Panc1 (cell line): ENCODE data around the gene PFKL.

Experiments
- CTCF ChIP-seq: fragments of 450-650 bp; IDR thresholded peaks from 2 replicates; pipeline ENCODE4 v1.5.1; 2017; ENCODE audit warnings: mild to moderate bottlenecking
- POLR2AphosphoS5 ChIP-seq: IDR thresholded peaks from 2 replicates; pipeline ENCODE4 v1.6.1; 2012; ENCODE audit warnings: mild to moderate bottlenecking, low read depth, low read length, moderate library complexity
- SIN3A ChIP-seq: IDR thresholded peaks from 2 replicates; pipeline ENCODE4 v1.6.1; 2012; ENCODE audit warnings: low read depth, mild to moderate bottlenecking, low read length, moderate library complexity, borderline replicate concordance; ENCODE audit not compliant: insufficient read depth
- TCF7L2 ChIP-seq: IDR thresholded peaks from 2 replicates; pipeline ENCODE4 v1.6.1; 2011; ENCODE audit warnings: mild to moderate bottlenecking, low read depth, low read length, inconsistent platforms

GRCh38 chr21:44293551-44294231 is 6.2 kb upstream of the PFKL start:
- TF ChIP-seq POLR2AphosphoS5 (no peak), CTCF (no peak), SIN3A (no peak), TCF7L2 (no peak)
